Esophagus squamous epithelium (tissue), 4 donors: ENCODE data around the gene MAP3K12.
"Not testable (repeated sequence)": the region's sequence is repeated elsewhere in the genome, so short reads cannot be mapped to it uniquely, and the experiment has no call there.

Experiments used
- POLR2A ChIP-seq, 4 donors: fragments of 450-650 bp; IDR thresholded peaks; one replicate each; pipeline ENCODE4 v1.6.1; 2017; ENCODE audit warnings: antibody characterized with exemption in 4 of 4, mild to moderate bottlenecking in 4 of 4, moderate library complexity in 3 of 4
- TF ChIP-seq, protein P1 (sequence below), 6 experiments: fragments of 450-650 bp in 4 of 6; fragments of 200-600 bp in 2 of 6; sonication (generic) in 2 of 6; IDR thresholded peaks; one replicate each; pipeline ENCODE4 v1.5.1; 2016 to 2019; ENCODE audit warnings: antibody characterized with exemption in 6 of 6, mild to moderate bottlenecking in 4 of 6, moderate library complexity in 4 of 6

GRCh38 chr12:53548354-53548753, 49.1 kb upstream of the MAP3K12 start:
- not testable (repeated sequence) for TF ChIP-seq POLR2A (IDR thresholded peaks at IDR 0.05)
- TF ChIP-seq, protein P1, sequence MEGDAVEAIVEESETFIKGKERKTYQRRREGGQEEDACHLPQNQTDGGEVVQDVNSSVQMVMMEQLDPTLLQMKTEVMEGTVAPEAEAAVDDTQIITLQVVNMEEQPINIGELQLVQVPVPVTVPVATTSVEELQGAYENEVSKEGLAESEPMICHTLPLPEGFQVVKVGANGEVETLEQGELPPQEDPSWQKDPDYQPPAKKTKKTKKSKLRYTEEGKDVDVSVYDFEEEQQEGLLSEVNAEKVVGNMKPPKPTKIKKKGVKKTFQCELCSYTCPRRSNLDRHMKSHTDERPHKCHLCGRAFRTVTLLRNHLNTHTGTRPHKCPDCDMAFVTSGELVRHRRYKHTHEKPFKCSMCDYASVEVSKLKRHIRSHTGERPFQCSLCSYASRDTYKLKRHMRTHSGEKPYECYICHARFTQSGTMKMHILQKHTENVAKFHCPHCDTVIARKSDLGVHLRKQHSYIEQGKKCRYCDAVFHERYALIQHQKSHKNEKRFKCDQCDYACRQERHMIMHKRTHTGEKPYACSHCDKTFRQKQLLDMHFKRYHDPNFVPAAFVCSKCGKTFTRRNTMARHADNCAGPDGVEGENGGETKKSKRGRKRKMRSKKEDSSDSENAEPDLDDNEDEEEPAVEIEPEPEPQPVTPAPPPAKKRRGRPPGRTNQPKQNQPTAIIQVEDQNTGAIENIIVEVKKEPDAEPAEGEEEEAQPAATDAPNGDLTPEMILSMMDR (IDR thresholded peaks at IDR 0.05), result not testable (repeated sequence)
